ENCODE measurements around the gene ANKRD34C. TPM values are rescaled to one million over a fixed set of nuclear protein-coding genes. Genes with fewer than 3 reads are reported as not detected.

Gene ANKRD34C
- total RNA-seq, 1 donor from 2014 or later: not detected

DNA sequence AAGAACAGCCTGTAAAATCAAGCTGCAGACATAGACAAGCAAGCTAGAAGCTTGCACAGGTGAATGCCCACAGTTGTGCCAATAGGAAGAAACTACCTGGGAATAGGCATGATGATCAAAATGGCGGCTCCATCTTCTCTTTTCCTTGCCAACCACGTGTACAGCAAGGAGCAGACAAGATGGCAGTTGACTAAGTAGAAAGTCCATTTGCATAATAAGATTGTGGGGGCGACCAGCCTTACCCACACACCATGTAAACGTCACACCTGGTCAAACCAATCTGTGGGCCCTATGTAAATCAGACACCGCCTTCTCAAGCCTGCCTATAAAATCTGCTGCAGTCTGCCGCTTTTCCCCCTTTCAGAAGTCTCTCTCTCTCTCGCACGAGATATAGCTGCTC lies 25.1 kb upstream of the ANKRD34C start:
- no peak overlapping the region for H3K4me2 ChIP-seq
- no peak overlapping the region for H3K4me3 ChIP-seq
- Mint-ChIP-seq H3K4me1 (no peaks in the 10 kb centered on the region), H3K27me3 (ENCODE audit: insufficient read depth, low read depth) (peaks cover 4% of the 10 kb centered on the region), H3K9me3 (no peaks in the 10 kb centered on the region), H3K4me3 (no peak overlapping the region), H3K27ac (no peak overlapping the region), H3K36me3 (no peaks in the 10 kb centered on the region)
- TF ChIP-seq EZH2 (IDR thresholded peaks at IDR 0.05): no peak
- TF ChIP-seq CTCF (IDR thresholded peaks at IDR 0.05): no peak
- TF ChIP-seq EZH2phosphoT487 (IDR thresholded peaks at IDR 0.05): no peak
- H4K20me1 ChIP-seq (ENCODE audit: low read depth): no peaks in the 10 kb centered on the region
- no peaks in the 10 kb centered on the region for H3K4me1 ChIP-seq
- H3F3A ChIP-seq (ENCODE audit: low read depth): no peaks in the 10 kb centered on the region
- no peaks in the 10 kb centered on the region for H3K27me3 ChIP-seq
- no peaks in the 10 kb centered on the region for H3K9me3 ChIP-seq (ENCODE audit: low read depth)
- H3K9ac ChIP-seq: no peak overlapping the region
- no peak for DNase-seq (ENCODE audit: low spot score)
- no peak overlapping the region for H2AFZ ChIP-seq (replicated peaks)
- no peaks in the 10 kb centered on the region for H3K36me3 ChIP-seq
- H3K27ac ChIP-seq: no peak overlapping the region
- no peaks in the 10 kb centered on the region for H3K79me2 ChIP-seq (ENCODE audit: low read depth)

GRCh38 chr15:79261836-79262235 lies 20.7 kb upstream of the ANKRD34C start:
- TF ChIP-seq CTCF (IDR thresholded peaks at IDR 0.05) (no peak), EZH2phosphoT487 (IDR thresholded peaks at IDR 0.05) (no peak), EZH2 (IDR thresholded peaks at IDR 0.05) (no peak)
- H3K27ac Mint-ChIP-seq: no peak overlapping the region
- no peaks in the 10 kb centered on the region for H3K36me3 Mint-ChIP-seq
- Histone ChIP-seq H3K4me2 (no peak overlapping the region), H3K9ac (no peak overlapping the region), H3K4me1 (no peaks in the 10 kb centered on the region), H3K4me3 (no peak overlapping the region), H2AFZ (replicated peaks) (no peak overlapping the region), H4K20me1 (ENCODE audit: low read depth) (no peaks in the 10 kb centered on the region), H3K27ac (no peak overlapping the region), H3K27me3 (no peaks in the 10 kb centered on the region), H3K9me3 (ENCODE audit: low read depth) (no peaks in the 10 kb centered on the region), H3K79me2 (ENCODE audit: low read depth) (no peaks in the 10 kb centered on the region), H3K36me3 (no peaks in the 10 kb centered on the region), H3F3A (ENCODE audit: low read depth) (no peaks in the 10 kb centered on the region)
- peaks cover 2% of the 10 kb centered on the region for H3K27me3 Mint-ChIP-seq (ENCODE audit: insufficient read depth, low read depth)
- no peak for DNase-seq (ENCODE audit: low spot score)
- H3K4me3 Mint-ChIP-seq: no peak overlapping the region
- H3K9me3 Mint-ChIP-seq: no peaks in the 10 kb centered on the region
- no peaks in the 10 kb centered on the region for H3K4me1 Mint-ChIP-seq

DNA sequence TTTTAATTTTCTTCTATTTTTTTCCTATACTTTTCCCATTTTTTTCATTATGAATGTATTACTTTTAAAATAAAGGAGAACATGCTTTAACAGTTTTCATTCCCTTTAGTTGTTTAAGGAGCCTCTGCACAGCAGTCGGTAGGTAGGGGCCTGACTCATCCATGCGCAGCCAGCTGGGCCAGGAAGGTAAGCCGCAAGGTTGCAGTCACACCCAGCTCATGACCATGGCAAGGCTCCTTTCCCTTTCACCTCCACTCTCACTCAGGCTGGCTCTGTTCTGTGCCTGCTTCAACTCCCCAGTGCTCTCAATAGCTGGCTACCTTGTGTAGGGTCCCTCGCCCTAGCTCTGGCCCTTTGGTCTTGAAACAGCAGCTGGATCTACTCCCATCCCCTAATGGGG lies 17.4 kb upstream of the ANKRD34C start:
- H3K4me3 Mint-ChIP-seq: no peak overlapping the region
- H3K27me3 Mint-ChIP-seq (ENCODE audit: insufficient read depth, low read depth): no peaks in the 10 kb centered on the region
- no peaks in the 10 kb centered on the region for H3K79me2 ChIP-seq (ENCODE audit: low read depth)
- H3K9ac ChIP-seq: no peak overlapping the region
- H3K36me3 ChIP-seq: no peaks in the 10 kb centered on the region
- no peak for DNase-seq (ENCODE audit: low spot score)
- no peaks in the 10 kb centered on the region for H3K9me3 Mint-ChIP-seq
- H3K4me1 ChIP-seq: no peaks in the 10 kb centered on the region
- no peak overlapping the region for H3K27ac ChIP-seq
- peaks cover 4% of the 10 kb centered on the region for H3K27me3 ChIP-seq
- TF ChIP-seq EZH2 (IDR thresholded peaks at IDR 0.05) (no peak), CTCF (IDR thresholded peaks at IDR 0.05) (no peak), EZH2phosphoT487 (IDR thresholded peaks at IDR 0.05) (no peak)
- no peaks in the 10 kb centered on the region for H3F3A ChIP-seq (ENCODE audit: low read depth)
- no peak overlapping the region for H2AFZ ChIP-seq (replicated peaks)
- no peaks in the 10 kb centered on the region for H3K36me3 Mint-ChIP-seq
- H4K20me1 ChIP-seq (ENCODE audit: low read depth): no peaks in the 10 kb centered on the region
- H3K4me2 ChIP-seq: no peak overlapping the region
- no peaks in the 10 kb centered on the region for H3K9me3 ChIP-seq (ENCODE audit: low read depth)
- no peak overlapping the region for H3K27ac Mint-ChIP-seq
- no peak overlapping the region for H3K4me3 ChIP-seq
- H3K4me1 Mint-ChIP-seq: no peaks in the 10 kb centered on the region
